H9 (cell line): ENCODE results near the gene NRP1. TPM values are rescaled to one million over a fixed set of nuclear protein-coding genes. Genes with fewer than 3 reads are reported as not detected.

Experiments
- DNase-seq: peaks from one replicate; pipeline ENCODE4 v3.0.0-alpha.2; 2017
- H2AFZ ChIP-seq: one replicate; pipeline ENCODE4 v1.6.1; 2013; ENCODE audit warnings: mild to moderate bottlenecking, low read length, control low read depth, moderate library complexity
- H2AK5ac ChIP-seq: 2 replicates; pipeline ENCODE4 v1.6.1; 2013; ENCODE audit warnings: low read length, control low read depth, mixed read lengths; ENCODE audit not compliant: insufficient read length
- H2BK120ac ChIP-seq: one replicate; pipeline ENCODE4 v1.6.1; 2013; ENCODE audit warnings: low read depth, mild to moderate bottlenecking, low read length, control low read depth, inconsistent platforms; ENCODE audit not compliant: poor library complexity, severe bottlenecking
- H2BK12ac ChIP-seq: 2 replicates; pipeline ENCODE4 v1.6.1; 2013; ENCODE audit warnings: low read length, control low read depth, mixed read lengths, low read depth; ENCODE audit not compliant: insufficient read length
- H2BK15ac ChIP-seq: 2 replicates; pipeline ENCODE4 v1.6.1; 2013; ENCODE audit warnings: low read depth, low read length, control low read depth
- H2BK20ac ChIP-seq: one replicate; pipeline ENCODE4 v1.6.1; 2013; ENCODE audit warnings: low read depth, mild to moderate bottlenecking, low read length, control low read depth, inconsistent platforms; ENCODE audit not compliant: poor library complexity, severe bottlenecking
- H2BK5ac ChIP-seq: 2 replicates; pipeline ENCODE4 v1.6.1; 2013; ENCODE audit warnings: low read length, control low read depth, mixed read lengths; ENCODE audit not compliant: insufficient read length
- H3K14ac ChIP-seq: 2 replicates; pipeline ENCODE4 v1.6.1; 2013; ENCODE audit warnings: low read length, control low read depth; ENCODE audit not compliant: insufficient read depth
- H3K18ac ChIP-seq: 2 replicates; pipeline ENCODE4 v1.6.1; 2013; ENCODE audit warnings: low read depth, mild to moderate bottlenecking, mixed read lengths, low read length, control low read depth; ENCODE audit not compliant: insufficient read length
- H3K23ac ChIP-seq: 2 replicates; pipeline ENCODE4 v1.6.1; 2013; ENCODE audit warnings: low read length, control low read depth, mixed read lengths, low read depth; ENCODE audit not compliant: insufficient read length
- H3K23me2 ChIP-seq: 2 replicates; pipeline ENCODE4 v1.6.1; 2013; ENCODE audit warnings: low read depth, mild to moderate bottlenecking, mixed read lengths, low read length, control low read depth; ENCODE audit not compliant: insufficient read length, poor library complexity, severe bottlenecking
- H3K27ac ChIP-seq: 2 replicates; pipeline ENCODE4 v1.5.1; 2013; ENCODE audit warnings: low read length, control low read depth, mixed read lengths, low read depth; ENCODE audit not compliant: insufficient read length
- H3K27me3 ChIP-seq: 2 replicates; pipeline ENCODE4 v1.6.1; 2013; ENCODE audit warnings: low read length, control low read depth, inconsistent platforms; ENCODE audit not compliant: insufficient read depth
- H3K4ac ChIP-seq: 2 replicates; pipeline ENCODE4 v1.6.1; 2013; ENCODE audit warnings: low read depth, mild to moderate bottlenecking, control low read depth, inconsistent platforms, low read length, moderate library complexity
- H3K4me1 ChIP-seq: 2 replicates; pipeline ENCODE4 v1.6.1; 2013; ENCODE audit warnings: low read length, control low read depth, inconsistent platforms; ENCODE audit not compliant: insufficient read depth
- H3K4me2 ChIP-seq: 2 replicates; pipeline ENCODE4 v1.6.1; 2013; ENCODE audit warnings: low read length, control low read depth, mixed read lengths; ENCODE audit not compliant: insufficient read length, insufficient read depth
- H3K56ac ChIP-seq: 2 replicates; pipeline ENCODE4 v1.6.1; 2013; ENCODE audit warnings: low read depth, mild to moderate bottlenecking, mixed read lengths, low read length, control low read depth; ENCODE audit not compliant: insufficient read length
- H3K79me1 ChIP-seq: 2 replicates; pipeline ENCODE4 v1.6.1; 2013; ENCODE audit warnings: low read depth, mild to moderate bottlenecking, moderate library complexity, low read length, control low read depth, inconsistent platforms; ENCODE audit not compliant: insufficient read depth, poor library complexity, severe bottlenecking
- H3K79me2 ChIP-seq: 2 replicates; pipeline ENCODE4 v1.6.1; 2013; ENCODE audit warnings: low read length, control low read depth, inconsistent platforms; ENCODE audit not compliant: insufficient read depth
- H3K9ac ChIP-seq: 2 replicates; pipeline ENCODE4 v1.6.1; 2013; ENCODE audit warnings: low read length, control low read depth, mixed read lengths; ENCODE audit not compliant: insufficient read length; ENCODE audit errors: extremely low read depth
- H3K9me3 ChIP-seq: one replicate; pipeline ENCODE4 v1.6.1; 2013; ENCODE audit warnings: low read depth, low read length, inconsistent platforms; ENCODE audit not compliant: control insufficient read depth
- H3T11ph ChIP-seq: one replicate; pipeline ENCODE4 v1.6.1; 2013; ENCODE audit warnings: mild to moderate bottlenecking, low read length, control low read depth, inconsistent platforms
- H4K20me1 ChIP-seq: one replicate; pipeline ENCODE4 v1.6.1; 2013; ENCODE audit not compliant: control insufficient read depth, insufficient read length, insufficient read depth
- H4K5ac ChIP-seq: 2 replicates; pipeline ENCODE4 v1.6.1; 2013; ENCODE audit warnings: low read depth, mild to moderate bottlenecking, mixed read lengths, low read length, control low read depth; ENCODE audit not compliant: insufficient read length
- H4K8ac ChIP-seq: replicated peaks from 2 replicates; pipeline ENCODE4 v1.6.1; 2013; ENCODE audit warnings: low read length, control low read depth, mixed read lengths, low read depth; ENCODE audit not compliant: insufficient read length
- H4K91ac ChIP-seq: 2 replicates; pipeline ENCODE4 v1.6.1; 2013; ENCODE audit warnings: low read depth, mild to moderate bottlenecking, moderate library complexity, mixed read lengths, low read length, control low read depth; ENCODE audit not compliant: insufficient read length
- H3K27ac Mint-ChIP-seq, 3 experiments: 2 replicates in 2 of 3; 3 replicates in 1 of 3; pipeline ENCODE4 v1.8.0; 2020 to 2021; ENCODE audit warnings: mixed read lengths in 3 of 3, mild to moderate bottlenecking in 1 of 3, moderate library complexity in 1 of 3
- H3K27me3 Mint-ChIP-seq: 2 replicates; pipeline ENCODE4 v1.8.0; 2021; ENCODE audit warnings: low read depth, mild to moderate bottlenecking, moderate library complexity, mixed read lengths
- H3K36me3 Mint-ChIP-seq, 3 experiments: 2 replicates in 2 of 3; 3 replicates in 1 of 3; pipeline ENCODE4 v1.8.0; 2020 to 2021; ENCODE audit warnings: low read depth in 3 of 3, mixed read lengths in 3 of 3; ENCODE audit not compliant: insufficient read depth in 1 of 3
- H3K4me1 Mint-ChIP-seq, 2 experiments: 2 replicates each; pipeline ENCODE4 v1.8.0; 2020; ENCODE audit warnings: mixed read lengths in 2 of 2
- H3K4me3 Mint-ChIP-seq, 2 experiments: 2 replicates in 1 of 2; 3 replicates in 1 of 2; pipeline ENCODE4 v1.8.0; 2020 to 2021; ENCODE audit warnings: mild to moderate bottlenecking in 2 of 2, mixed read lengths in 2 of 2, moderate library complexity in 1 of 2
- H3K9me3 Mint-ChIP-seq, 2 experiments: 2 replicates in 1 of 2; 3 replicates in 1 of 2; pipeline ENCODE4 v1.8.0; 2020; ENCODE audit warnings: mild to moderate bottlenecking in 2 of 2, mixed read lengths in 2 of 2, moderate library complexity in 1 of 2
- CTCF ChIP-seq: fragments of 200-600 bp; sonication (generic); conservative IDR thresholded peaks from 3 replicates; pipeline ENCODE4 v1.8.0; 2021; ENCODE audit warnings: antibody characterized with exemption, mild to moderate bottlenecking
- WGBS: extraction: QIAGEN DNeasy Blood & Tissue Kit; methylation state at CpG from one replicate; pipeline ENCODE4 v1.1.7; 2013; ENCODE audit warnings: missing lambda C conversion rate, low lambda C conversion rate, mixed read lengths; ENCODE audit not compliant: insufficient read length; ENCODE audit errors: extremely low coverage; 5-methylcytosine and 5-hydroxymethylcytosine counted together
- total RNA-seq: library from RNA; stranded (reverse); gene quantifications from 2 replicates; pipeline ENCODE4 v1.2.1, GENCODE V29; 2021

NRP1 gene
- total RNA-seq, 1 experiment from 2014 or later: 4.6 TPM

DNA sequence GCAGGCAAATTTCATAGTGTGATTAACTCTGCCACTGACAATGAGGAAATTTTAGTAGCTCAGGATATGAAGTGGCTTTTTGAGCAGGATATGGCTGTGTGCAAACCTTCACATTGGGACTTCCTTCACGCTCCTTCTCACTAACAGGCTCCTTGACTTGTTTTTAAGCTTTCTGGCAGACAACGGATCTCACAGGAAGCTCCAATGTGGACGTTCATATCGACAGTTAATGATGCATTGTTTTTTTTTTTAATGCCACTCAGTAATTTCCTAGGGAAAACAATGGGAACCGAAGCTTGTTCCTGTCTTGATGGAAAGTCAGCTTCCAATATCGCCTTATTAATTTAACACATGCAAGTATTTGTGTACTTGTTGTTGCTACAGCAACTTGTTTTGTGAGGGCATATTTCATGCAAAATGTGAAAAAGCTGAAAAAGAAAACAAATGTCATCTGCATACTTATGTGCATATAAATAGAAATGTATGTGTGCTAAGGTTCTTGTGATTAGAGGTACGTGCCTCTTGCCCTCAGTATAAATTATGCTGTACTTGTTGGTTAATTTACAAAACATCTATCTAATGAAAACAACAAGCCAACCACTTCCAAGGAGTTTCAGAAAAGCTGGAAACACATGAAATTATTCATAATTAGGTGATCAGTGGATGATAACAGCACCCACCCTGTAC lies 84.7 kb downstream of the NRP1 start:
- peaks cover 0 to 3% of the 10 kb centered on the region in 2 experiments; a peak in 1 of 4 replicates for H3K4me1 Mint-ChIP-seq
- H3K4me1 ChIP-seq: no peaks in the 10 kb centered on the region
- H3K18ac ChIP-seq: no peak overlapping the region
- no peak overlapping the region for H4K5ac ChIP-seq
- no peak overlapping the region for H3K27ac Mint-ChIP-seq
- H3K36me3 Mint-ChIP-seq: no peaks in the 10 kb centered on the region; a peak in 1 of 7 replicates
- DNase-seq: no peak
- no peaks in the 10 kb centered on the region for H3K23me2 ChIP-seq
- no peaks in the 10 kb centered on the region for H3K79me2 ChIP-seq
- H3K9me3 ChIP-seq: no peaks in the 10 kb centered on the region
- H4K91ac ChIP-seq: no peak overlapping the region
- H3K4me2 ChIP-seq: no peak overlapping the region
- H3K9ac ChIP-seq: no peak overlapping the region
- WGBS: no CpG with 5 or more reads among the region's 7 CpGs
- no peak overlapping the region for H2BK5ac ChIP-seq
- H3K79me1 ChIP-seq: no peaks in the 10 kb centered on the region
- no peaks in the 10 kb centered on the region for H3K27me3 Mint-ChIP-seq
- no peak overlapping the region for H2BK15ac ChIP-seq
- H3K4ac ChIP-seq: no peak overlapping the region
- no peak overlapping the region for H2BK120ac ChIP-seq
- no peak overlapping the region for H2BK12ac ChIP-seq
- no peak overlapping the region for H3K14ac ChIP-seq
- H2AFZ ChIP-seq: no peak overlapping the region
- no peaks in the 10 kb centered on the region for H3K27me3 ChIP-seq
- no peak for TF ChIP-seq CTCF
- no peak overlapping the region for H2BK20ac ChIP-seq
- no peak overlapping the region for H3T11ph ChIP-seq
- no peaks in the 10 kb centered on the region for H4K20me1 ChIP-seq
- no peaks in the 10 kb centered on the region for H3K9me3 Mint-ChIP-seq
- no peak overlapping the region for H2AK5ac ChIP-seq
- no peak overlapping the region for H4K8ac ChIP-seq
- no peak overlapping the region for H3K27ac ChIP-seq
- no peak overlapping the region for H3K23ac ChIP-seq
- H3K56ac ChIP-seq: no peak overlapping the region
- no peak overlapping the region for H3K4me3 Mint-ChIP-seq
